NCI-H1092 treated with DMSO at 0.1 percent for 48 hours (cell line): ENCODE data around the gene ATG2B.
"Not testable (repeated sequence)": the region's sequence is repeated elsewhere in the genome, so short reads cannot be mapped to it uniquely, and the experiment has no call there.

Experiments
- DNase-seq: peaks from one replicate; lab custom pipeline; 2025; lab: John Stamatoyannopoulos, UW

The ATG2B gene

DNA sequence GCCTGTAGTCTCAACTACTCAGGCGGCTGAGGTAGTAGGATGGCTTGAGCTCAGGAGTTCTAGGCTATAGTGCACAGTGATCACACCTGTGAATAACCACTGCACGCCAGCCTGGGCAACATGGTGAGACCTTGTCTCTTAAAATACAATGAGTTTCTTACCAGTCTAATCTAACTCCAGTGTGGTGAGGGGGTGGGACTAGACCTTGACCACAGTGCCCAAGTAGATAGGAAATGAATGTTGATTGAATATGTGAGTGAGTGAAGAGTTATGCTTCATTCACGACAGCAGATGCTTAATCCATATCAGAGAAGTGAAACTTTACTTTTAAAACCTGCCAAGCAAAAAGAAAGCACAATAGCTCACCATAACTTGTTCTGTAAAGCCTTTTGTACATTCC, 17.6 kb upstream of the ATG2B start:
- DNase-seq = no peak

DNA sequence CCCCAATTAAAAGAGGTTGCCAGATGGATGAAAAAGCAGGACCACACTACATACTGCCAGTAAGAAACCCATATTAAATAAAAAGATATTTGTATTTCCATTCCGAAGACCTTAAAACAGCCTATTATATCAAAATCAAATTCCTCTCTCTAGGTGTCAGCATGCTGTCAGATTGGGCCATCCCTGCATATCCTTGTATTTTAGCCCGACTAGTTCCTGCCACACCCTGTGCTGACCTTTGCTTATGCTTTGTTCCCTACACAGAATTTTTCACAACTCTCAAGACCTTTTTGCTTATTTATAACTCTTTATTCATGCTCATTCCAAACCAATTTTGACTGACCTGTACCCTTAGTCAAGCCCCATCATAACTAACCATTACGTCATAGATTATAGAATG, 13.0 kb upstream of the ATG2B start:
- DNase-seq = no peak

DNA sequence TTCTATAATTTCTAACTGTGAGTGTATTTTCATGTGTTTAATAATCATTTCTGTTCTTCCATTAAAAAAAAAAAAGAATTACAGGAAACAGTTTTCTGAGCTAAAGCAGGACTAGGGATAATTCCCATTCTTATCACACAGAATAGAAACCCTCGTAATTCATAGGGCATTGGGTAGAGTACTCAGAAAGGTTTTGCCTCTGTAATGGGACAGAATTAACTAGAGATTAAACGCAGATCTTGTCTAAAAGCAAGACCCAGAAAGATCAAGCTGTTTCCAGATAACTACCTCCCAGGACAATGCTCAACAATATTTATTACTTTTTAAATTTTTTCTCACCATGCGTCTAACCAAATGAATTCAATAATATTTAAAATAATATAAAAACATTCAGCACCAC, 10.4 kb upstream of the ATG2B start:
- DNase-seq = no peak

DNA sequence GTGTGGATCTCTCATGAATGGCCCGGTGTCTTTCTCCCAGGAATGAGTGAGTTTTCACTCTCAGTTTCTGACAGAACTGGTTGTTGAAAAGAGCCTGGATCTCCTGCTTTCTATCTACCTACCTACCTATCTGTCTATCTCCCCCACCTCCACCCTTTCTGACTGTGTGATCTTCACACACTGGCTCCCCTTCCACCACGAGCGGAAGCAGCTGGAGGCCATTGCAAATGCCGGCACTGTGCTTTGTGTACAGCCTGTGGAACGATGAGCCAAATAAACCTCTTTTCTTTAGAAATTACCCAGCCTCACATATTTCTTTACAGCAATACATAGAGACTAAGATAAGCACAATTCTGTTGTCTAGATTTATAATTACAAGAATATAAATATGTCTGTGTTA, 7.4 kb upstream of the ATG2B start:
- DNase-seq = no peak

DNA sequence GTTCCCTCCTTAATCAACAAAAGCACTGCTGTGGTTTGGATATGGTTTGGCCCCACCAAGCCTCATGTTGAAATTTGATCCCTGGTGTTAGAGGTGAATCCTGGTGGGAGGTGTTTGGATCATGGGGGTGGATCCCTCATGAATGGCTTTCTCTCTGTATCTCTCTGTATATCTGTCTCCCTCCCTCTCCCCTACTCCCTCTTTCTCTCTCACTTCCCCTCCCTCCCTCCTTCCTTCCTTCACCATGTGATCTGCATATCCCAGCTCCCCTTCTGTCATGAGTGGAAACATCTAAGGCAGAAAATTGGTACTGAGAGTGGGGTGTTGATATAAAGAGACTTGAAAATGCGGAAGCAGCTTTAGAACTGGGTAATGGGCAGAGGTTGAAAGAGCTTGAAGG, 5.4 kb upstream of the ATG2B start:
- no peak for DNase-seq

DNA sequence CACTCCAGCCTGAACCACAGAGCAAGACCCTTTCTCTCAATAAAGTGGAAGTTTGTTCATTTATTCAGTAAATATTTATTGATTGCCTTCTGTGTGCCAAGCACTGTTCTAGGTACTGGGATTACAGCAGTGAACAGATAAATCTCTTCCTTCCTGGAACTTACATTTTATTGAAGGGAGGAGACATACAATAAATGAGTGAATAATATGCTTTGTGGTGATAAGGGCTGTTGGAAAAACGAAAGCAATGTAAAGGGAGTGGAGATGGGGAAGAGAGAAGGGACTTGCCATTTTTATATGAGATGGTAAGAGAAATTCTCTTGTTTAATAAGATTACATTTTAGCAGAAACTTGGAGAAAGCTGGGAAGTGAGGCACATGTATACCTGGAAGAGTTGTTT, 1.8 kb upstream of the ATG2B start:
- DNase-seq = no peak

DNA sequence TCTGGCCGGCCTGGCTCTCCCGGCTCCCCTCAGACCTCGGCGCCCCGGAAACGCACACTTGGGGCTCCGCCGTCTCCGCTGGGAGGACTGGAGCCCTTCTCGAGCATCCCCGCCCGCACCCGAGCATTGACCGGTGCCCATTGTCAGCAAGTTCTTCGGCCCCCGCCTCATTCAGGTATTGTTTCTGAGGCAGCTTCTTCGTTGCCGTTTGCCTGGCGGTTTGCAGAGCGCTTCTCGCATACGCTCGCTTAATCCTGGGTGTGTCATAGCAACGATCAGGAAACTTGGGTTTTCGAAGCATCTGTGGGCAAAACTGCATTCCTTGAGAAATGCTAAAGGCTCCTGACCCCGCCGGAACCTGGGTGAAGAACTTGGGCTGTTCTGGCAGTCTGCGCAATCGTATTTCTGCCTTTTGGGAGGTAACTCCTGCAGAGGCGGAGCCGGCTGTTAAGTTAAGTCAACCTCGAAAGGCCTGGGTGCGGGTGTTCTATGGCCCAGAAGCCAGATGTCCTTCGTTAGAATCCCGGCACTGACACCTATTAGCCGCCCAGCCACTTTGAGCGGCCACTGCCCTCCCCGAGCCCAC, 703 bp upstream of the ATG2B start:
- DNase-seq = peak; percentile 53

- peak; percentile 38 for DNase-seq
These were observed 823 bp downstream of the ATG2B start for GRCh38 chr14:96362071-96362964.

- no peak for DNase-seq
These were observed 3.2 kb downstream of the ATG2B start for GRCh38 chr14:96359959-96360358.

GRCh38 chr14:96357216-96357615, 5.9 kb downstream of the ATG2B start:
- no peak for DNase-seq

GRCh38 chr14:96354246-96354645, 8.9 kb downstream of the ATG2B start:
- no peak for DNase-seq

- no peak for DNase-seq
These were observed 10.4 kb downstream of the ATG2B start for GRCh38 chr14:96352708-96353107.

DNA sequence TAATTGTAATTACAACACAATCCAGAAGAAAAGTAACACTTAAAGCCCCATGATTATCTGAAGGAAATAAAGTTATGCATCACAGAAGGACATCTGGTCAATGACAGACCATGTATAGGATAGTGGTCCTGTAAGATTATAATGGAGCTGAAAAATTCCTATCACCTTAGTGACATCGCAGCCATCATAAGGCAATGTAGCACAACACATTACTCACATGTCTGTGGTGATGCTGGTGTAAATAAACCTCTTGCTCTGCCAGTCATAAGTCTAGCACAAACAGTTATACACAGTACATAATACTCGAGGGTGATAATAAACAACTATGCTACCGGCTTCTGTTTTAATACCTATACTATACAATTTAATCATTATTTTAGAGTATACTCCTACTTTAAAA, 11.2 kb downstream of the ATG2B start:
- DNase-seq = no peak

DNA sequence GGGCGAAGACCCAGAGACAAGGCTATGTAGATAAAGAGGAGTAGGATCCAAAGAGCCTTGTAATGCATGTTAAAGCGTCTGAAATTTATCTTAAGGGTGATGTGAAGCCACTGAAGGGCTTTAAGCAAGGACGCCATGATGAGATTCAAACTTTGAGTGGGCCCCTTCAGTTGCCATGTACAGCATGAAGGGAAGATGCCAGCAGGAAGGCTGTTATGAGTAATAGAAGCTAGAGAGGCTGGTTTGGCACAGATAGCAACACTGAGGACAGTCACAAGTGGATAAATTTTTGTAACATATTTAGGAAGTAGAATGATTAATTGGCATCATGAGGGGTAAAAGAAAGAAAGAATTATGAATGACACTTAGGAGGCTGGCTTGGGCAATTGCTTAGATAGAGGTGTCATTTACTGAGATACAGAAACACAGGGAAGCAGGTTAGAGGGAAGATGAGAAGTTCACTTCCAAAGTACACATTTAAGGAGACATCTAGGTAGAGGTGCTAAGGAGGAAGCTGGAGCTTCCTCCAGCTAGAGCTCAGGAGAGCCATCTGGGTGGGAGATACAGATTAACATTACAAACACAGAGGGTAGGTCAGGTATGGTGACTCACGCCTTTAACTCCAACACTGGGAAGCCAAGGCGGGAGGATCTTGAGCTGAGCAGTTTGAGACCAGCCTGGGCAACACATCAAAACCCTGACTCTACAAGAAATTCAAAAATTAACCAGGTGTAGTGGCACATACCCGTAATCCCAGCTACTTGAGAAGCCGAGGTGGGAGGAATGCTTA, 13.7 kb downstream of the ATG2B start:
- no peak for DNase-seq

- not testable (repeated sequence) for DNase-seq
These were observed 15.2 kb downstream of the ATG2B start for GRCh38 chr14:96347957-96348356.

DNA sequence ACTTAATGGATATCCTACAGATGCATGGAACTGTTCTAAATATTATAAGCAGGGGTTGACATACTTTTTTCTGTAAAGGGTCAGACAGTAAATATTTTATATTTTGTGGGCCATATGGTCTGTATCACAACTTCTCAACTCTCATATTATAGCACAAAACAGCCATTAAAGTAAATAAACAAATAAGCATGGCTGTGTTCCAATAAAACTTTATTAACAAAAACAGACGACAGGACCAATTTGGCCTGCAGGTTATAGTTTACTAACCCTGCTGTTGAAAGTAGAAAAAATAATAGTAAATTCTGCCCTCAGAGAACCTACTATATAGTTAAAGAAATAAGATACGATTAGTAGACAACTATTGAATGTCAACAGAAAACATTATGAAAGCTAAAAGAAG, 17.5 kb downstream of the ATG2B start:
- DNase-seq = no peak

DNA sequence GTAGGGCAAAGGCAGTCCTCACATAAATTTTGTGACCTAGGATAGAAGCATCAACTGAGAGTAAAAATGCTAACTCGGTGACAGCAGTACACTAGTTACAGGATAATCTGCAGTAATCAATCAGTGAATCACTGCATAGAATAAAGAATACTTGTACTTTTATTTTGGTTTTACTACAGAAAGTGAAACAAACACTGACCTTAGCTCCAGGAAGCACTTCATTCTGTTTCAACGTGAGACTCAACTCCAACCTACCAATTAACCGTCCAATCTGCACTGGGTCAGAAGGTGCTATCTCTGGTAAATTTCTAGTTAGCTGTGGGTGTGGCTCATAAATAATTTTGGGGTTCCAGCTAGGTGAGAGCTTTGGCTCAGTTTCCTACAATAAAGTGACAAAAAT, 21.8 kb downstream of the ATG2B start:
- DNase-seq = no peak

- no peak for DNase-seq
These were observed 24.6 kb downstream of the ATG2B start for GRCh38 chr14:96338551-96338950.

DNA sequence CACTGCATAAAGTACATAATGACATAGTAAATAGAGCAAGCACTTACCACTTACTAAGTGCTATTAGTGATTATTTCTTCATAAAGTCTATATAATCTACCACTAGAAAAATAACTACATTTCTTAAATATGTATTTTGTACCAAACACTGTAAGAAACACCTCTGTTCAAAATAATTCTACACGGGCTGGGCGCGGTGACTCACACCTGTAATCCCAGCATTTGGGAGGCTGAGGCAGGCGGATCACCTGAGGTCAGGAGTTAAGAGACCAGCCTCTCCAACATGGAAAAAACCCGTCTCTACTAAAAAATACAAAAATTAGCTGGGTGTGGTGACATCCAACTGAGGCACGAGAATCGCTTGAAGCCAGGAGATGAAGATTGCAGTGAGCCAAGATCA, 38.9 kb downstream of the ATG2B start:
- DNase-seq = no peak

DNA sequence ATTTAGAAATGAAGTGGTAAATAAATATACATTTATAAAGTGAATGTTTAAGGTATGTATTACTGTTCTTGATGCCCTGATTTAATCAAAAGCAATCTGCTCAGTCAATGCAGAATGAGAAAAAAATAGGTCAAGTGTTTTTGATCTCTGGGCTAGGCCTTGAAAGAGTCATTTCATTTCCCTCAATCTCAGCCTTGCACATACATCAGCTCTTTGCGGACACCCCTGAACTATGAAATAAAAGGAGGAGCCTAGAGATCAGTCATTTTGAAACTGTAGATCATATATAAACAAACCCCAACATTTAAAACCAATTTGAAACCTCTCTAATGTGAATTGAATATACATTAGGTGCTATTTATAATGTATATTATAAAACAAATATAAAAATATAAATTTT, 42.5 kb downstream of the ATG2B start:
- no peak for DNase-seq

DNA sequence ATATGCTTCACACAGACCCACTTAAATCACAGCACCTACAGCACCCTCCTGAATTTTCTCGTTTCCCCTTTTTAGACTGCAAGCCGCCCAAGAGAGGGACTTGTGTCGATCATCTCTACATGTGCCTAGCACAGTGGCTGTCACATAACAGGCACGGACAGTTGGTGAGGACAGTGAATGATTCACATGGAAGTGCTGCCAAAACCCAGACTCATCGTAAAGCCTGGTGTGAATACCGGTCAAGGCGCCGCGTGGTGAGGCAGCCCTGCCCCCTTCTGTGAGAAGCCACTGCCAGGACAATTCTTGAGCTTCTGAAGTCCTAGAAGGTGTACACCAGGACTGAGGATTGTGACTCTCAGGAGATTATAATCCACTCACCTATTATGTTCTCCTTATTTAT, 44.3 kb downstream of the ATG2B start:
- DNase-seq = no peak

DNA sequence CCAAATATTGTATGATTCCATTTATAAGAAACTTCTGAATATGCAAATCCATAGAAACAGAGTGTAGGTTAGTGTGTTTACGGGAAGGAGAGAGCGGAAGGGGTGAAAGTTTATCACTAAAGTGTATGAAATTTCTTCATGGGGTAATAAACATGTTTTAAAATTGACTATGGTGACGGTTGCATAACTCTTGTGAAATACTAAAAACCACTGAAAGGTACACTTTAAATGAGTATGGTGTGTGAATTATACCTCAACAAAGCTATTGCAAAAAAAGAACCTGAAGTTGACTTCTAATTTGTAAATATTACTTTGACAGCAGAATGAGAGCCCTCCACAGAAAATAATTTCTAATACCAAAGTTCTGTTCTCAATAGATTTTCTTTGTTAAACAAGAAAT, 47.1 kb downstream of the ATG2B start:
- no peak for DNase-seq

- no peak for DNase-seq
These were observed 52.2 kb downstream of the ATG2B start for GRCh38 chr14:96310906-96311305.
